ENCODE data around the gene SLC20A1. TPM values are rescaled to one million over a fixed set of nuclear protein-coding genes. Genes with fewer than 3 reads are reported as not detected.
A peak's percentile ranks its signal among the peaks of the same experiment; 100 is the strongest.
"Not testable (repeated sequence)": the region's sequence is repeated elsewhere in the genome, so short reads cannot be mapped to it uniquely, and the experiment has no call there.

The SLC20A1 gene
- total RNA-seq, 1 donor from 2014 or later = 59.4 TPM

- peak; percentile 34 for DNase-seq
These were observed 31.4 kb upstream of the SLC20A1 start for GRCh38 chr2:112614201-112614840.

GRCh38 chr2:112615051-112615450 lies 30.7 kb upstream of the SLC20A1 start:
- Histone ChIP-seq H3K4me3 (no peak overlapping the region), H3K36me3 (no peaks in the 10 kb centered on the region), H3K4me1 (no peaks in the 10 kb centered on the region), H3K27ac (no peak overlapping the region), H3K27me3 (no peaks in the 10 kb centered on the region), H3K9me3 (no peaks in the 10 kb centered on the region)
- TF ChIP-seq, protein P1, sequence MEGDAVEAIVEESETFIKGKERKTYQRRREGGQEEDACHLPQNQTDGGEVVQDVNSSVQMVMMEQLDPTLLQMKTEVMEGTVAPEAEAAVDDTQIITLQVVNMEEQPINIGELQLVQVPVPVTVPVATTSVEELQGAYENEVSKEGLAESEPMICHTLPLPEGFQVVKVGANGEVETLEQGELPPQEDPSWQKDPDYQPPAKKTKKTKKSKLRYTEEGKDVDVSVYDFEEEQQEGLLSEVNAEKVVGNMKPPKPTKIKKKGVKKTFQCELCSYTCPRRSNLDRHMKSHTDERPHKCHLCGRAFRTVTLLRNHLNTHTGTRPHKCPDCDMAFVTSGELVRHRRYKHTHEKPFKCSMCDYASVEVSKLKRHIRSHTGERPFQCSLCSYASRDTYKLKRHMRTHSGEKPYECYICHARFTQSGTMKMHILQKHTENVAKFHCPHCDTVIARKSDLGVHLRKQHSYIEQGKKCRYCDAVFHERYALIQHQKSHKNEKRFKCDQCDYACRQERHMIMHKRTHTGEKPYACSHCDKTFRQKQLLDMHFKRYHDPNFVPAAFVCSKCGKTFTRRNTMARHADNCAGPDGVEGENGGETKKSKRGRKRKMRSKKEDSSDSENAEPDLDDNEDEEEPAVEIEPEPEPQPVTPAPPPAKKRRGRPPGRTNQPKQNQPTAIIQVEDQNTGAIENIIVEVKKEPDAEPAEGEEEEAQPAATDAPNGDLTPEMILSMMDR (IDR thresholded peaks at IDR 0.05) = no peak
- intact Hi-C loops (cut with DNase I) = no loop called here
- DNase-seq = peak; percentile 18
- ATAC-seq = no peak

More at GRCh38 chr2:112614201-112614840, 31.4 kb upstream of the SLC20A1 start:
- intact Hi-C loops (cut with DNase I) = no loop called here
- Histone ChIP-seq H3K9me3 (no peaks in the 10 kb centered on the region), H3K4me3 (no peak overlapping the region), H3K36me3 (no peaks in the 10 kb centered on the region), H3K4me1 (no peaks in the 10 kb centered on the region), H3K27ac (no peak overlapping the region), H3K27me3 (no peaks in the 10 kb centered on the region)
- TF ChIP-seq, protein P1 (IDR thresholded peaks at IDR 0.05) = no peak
- no peak for ATAC-seq

GRCh38 chr2:112615798-112616197 lies 29.9 kb upstream of the SLC20A1 start:
- H3K9me3 ChIP-seq; H3K36me3 ChIP-seq; ATAC-seq; H3K27me3 ChIP-seq; intact Hi-C loops (cut with DNase I); H3K4me1 ChIP-seq; H3K27ac ChIP-seq; DNase-seq; H3K4me3 ChIP-seq: not testable (repeated sequence)

GRCh38 chr2:112618383-112618782 lies 27.4 kb upstream of the SLC20A1 start:
- H3K36me3 ChIP-seq = no peaks in the 10 kb centered on the region
- peaks cover 5% of the 10 kb centered on the region for H3K4me1 ChIP-seq
- H3K4me3 ChIP-seq = no peak overlapping the region
- ATAC-seq (no peak), DNase-seq (no peak)
- TF ChIP-seq, protein P1 (IDR thresholded peaks at IDR 0.05) = no peak
- H3K27ac ChIP-seq = no peak overlapping the region
- H3K9me3 ChIP-seq = no peaks in the 10 kb centered on the region
- intact Hi-C loops (cut with DNase I) = no loop called here
- no peaks in the 10 kb centered on the region for H3K27me3 ChIP-seq

- DNase-seq (no peak), ATAC-seq (no peak)
These were observed 23.8 kb upstream of the SLC20A1 start for GRCh38 chr2:112621790-112622527.

DNA sequence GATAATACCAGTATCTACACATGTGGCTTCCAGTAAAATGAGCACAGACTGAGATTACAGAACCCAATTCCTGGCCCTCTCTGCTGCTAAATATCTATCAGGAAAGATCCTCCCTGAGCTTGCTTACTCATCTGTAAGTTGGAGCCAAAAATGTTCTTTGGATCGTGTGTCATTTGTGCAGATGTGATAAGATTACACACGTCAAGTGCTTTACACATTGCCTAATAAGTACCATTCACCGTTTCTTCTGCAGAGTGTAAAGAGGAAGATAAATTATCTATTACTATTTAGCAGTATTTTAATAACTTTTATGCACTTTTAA lies 23.2 kb upstream of the SLC20A1 start:
- Histone ChIP-seq H3K27ac (no peak overlapping the region), H3K36me3 (no peaks in the 10 kb centered on the region), H3K4me3 (no peak overlapping the region), H3K9me3 (no peaks in the 10 kb centered on the region), H3K27me3 (no peaks in the 10 kb centered on the region), H3K4me1 (peaks cover 23% of the 10 kb centered on the region)
- intact Hi-C loops (cut with DNase I) = no loop called here
- TF ChIP-seq, protein P1 (IDR thresholded peaks at IDR 0.05) = no peak
- ATAC-seq (no peak), DNase-seq (no peak)

More at GRCh38 chr2:112621790-112622527, 23.8 kb upstream of the SLC20A1 start:
- Histone ChIP-seq H3K4me1 (peaks cover 18% of the 10 kb centered on the region), H3K27me3 (no peaks in the 10 kb centered on the region), H3K9me3 (no peaks in the 10 kb centered on the region), H3K27ac (no peak overlapping the region), H3K4me3 (no peak overlapping the region), H3K36me3 (no peaks in the 10 kb centered on the region)
- intact Hi-C loops (cut with DNase I) = no loop called here
- TF ChIP-seq, protein P1 (IDR thresholded peaks at IDR 0.05) = no peak
